Parathyroid adenoma (tissue), 2 donors: ENCODE measurements around the gene DGKG.

Experiments used
- H2AFZ ChIP-seq: fragments of 300-600 bp; sonication (generic); one replicate; pipeline ENCODE4 v1.7.0; 2017; ENCODE audit warnings: antibody characterized with exemption, mild to moderate bottlenecking
- H3K27ac ChIP-seq: fragments of 300-600 bp; sonication (generic); one replicate; pipeline ENCODE4 v1.7.0; 2017
- H3K27me3 ChIP-seq: fragments of 300-600 bp; sonication (generic); one replicate; pipeline ENCODE4 v1.7.0; 2017; ENCODE audit warnings: low read length; ENCODE audit not compliant: control insufficient read depth, insufficient read depth
- H3K36me3 ChIP-seq: fragments of 300-600 bp; sonication (generic); one replicate; pipeline ENCODE4 v1.7.0; 2017; ENCODE audit warnings: low read length; ENCODE audit not compliant: control insufficient read depth, insufficient read depth
- H3K4me1 ChIP-seq: fragments of 300-600 bp; sonication (generic); one replicate; pipeline ENCODE4 v1.7.0; 2017; ENCODE audit warnings: control low read depth
- H3K4me2 ChIP-seq: fragments of 300-600 bp; sonication (generic); one replicate; pipeline ENCODE4 v1.7.0; 2017; ENCODE audit warnings: low read length
- H3K4me3 ChIP-seq: fragments of 300-600 bp; sonication (generic); one replicate; pipeline ENCODE4 v1.7.0; 2017; ENCODE audit warnings: low read depth, low read length
- H3K79me2 ChIP-seq: fragments of 300-600 bp; sonication (generic); one replicate; pipeline ENCODE4 v1.7.0; 2017; ENCODE audit warnings: control low read depth
- H3K9ac ChIP-seq: fragments of 300-600 bp; sonication (generic); one replicate; pipeline ENCODE4 v1.7.0; 2017; ENCODE audit warnings: mild to moderate bottlenecking
- H3K9me3 ChIP-seq: fragments of 300-600 bp; sonication (generic); one replicate; pipeline ENCODE4 v1.7.0; 2017; ENCODE audit warnings: low read length; ENCODE audit not compliant: control insufficient read depth
- CTCF ChIP-seq: fragments of 300-600 bp; sonication (generic); IDR thresholded peaks from one replicate; pipeline ENCODE4 v1.7.0; 2017; ENCODE audit warnings: antibody characterized with exemption, mild to moderate bottlenecking
- donor health status: primary hyperparathyroidism.

Gene DGKG

GRCh38 chr3:186176373-186176990 lies 185.6 kb downstream of the DGKG start:
- Histone ChIP-seq H3K36me3 (no peaks in the 10 kb centered on the region), H3K27me3 (no peaks in the 10 kb centered on the region), H2AFZ (no peak overlapping the region), H3K9ac (no peak overlapping the region), H3K9me3 (no peaks in the 10 kb centered on the region), H3K79me2 (no peaks in the 10 kb centered on the region), H3K27ac (no peak overlapping the region), H3K4me2 (no peak overlapping the region), H3K4me1 (no peaks in the 10 kb centered on the region), H3K4me3 (no peak overlapping the region)
- TF ChIP-seq CTCF: no peak

- no peaks in the 10 kb centered on the region for H3K27me3 ChIP-seq
- H2AFZ ChIP-seq: no peak overlapping the region
- no peaks in the 10 kb centered on the region for H3K79me2 ChIP-seq
- no peaks in the 10 kb centered on the region for H3K4me1 ChIP-seq
- no peak overlapping the region for H3K4me3 ChIP-seq
- H3K9ac ChIP-seq: no peak overlapping the region
- H3K27ac ChIP-seq: no peak overlapping the region
- H3K36me3 ChIP-seq: no peaks in the 10 kb centered on the region
- no peak overlapping the region for H3K4me2 ChIP-seq
- H3K9me3 ChIP-seq: no peaks in the 10 kb centered on the region
- TF ChIP-seq CTCF: no peak
Measured at GRCh38 chr3:186173224-186173815, 188.7 kb downstream of the DGKG start.

GRCh38 chr3:186172353-186172752 lies 189.7 kb downstream of the DGKG start:
- H2AFZ ChIP-seq: no peak overlapping the region

GRCh38 chr3:186171521-186171920 lies 190.5 kb downstream of the DGKG start:
- H3K36me3 ChIP-seq: no peaks in the 10 kb centered on the region
- H3K9me3 ChIP-seq: no peaks in the 10 kb centered on the region
- no peak overlapping the region for H2AFZ ChIP-seq
- H3K4me1 ChIP-seq: no peaks in the 10 kb centered on the region
- no peaks in the 10 kb centered on the region for H3K79me2 ChIP-seq
- TF ChIP-seq CTCF: no peak
- H3K4me2 ChIP-seq: no peak overlapping the region
- no peaks in the 10 kb centered on the region for H3K27me3 ChIP-seq
- H3K9ac ChIP-seq: no peak overlapping the region
- no peak overlapping the region for H3K4me3 ChIP-seq
- no peak overlapping the region for H3K27ac ChIP-seq

More at GRCh38 chr3:186172353-186172752, 189.7 kb downstream of the DGKG start:
- no peak for TF ChIP-seq CTCF
- H3K9me3 ChIP-seq: no peaks in the 10 kb centered on the region
- H3K4me2 ChIP-seq: no peak overlapping the region
- H3K9ac ChIP-seq: no peak overlapping the region
- H3K4me1 ChIP-seq: no peaks in the 10 kb centered on the region
- no peaks in the 10 kb centered on the region for H3K27me3 ChIP-seq
- H3K79me2 ChIP-seq: no peaks in the 10 kb centered on the region
- no peaks in the 10 kb centered on the region for H3K36me3 ChIP-seq
- H3K4me3 ChIP-seq: no peak overlapping the region
- no peak overlapping the region for H3K27ac ChIP-seq

GRCh38 chr3:186170516-186170915 lies 191.5 kb downstream of the DGKG start:
- Histone ChIP-seq H3K4me3 (no peak overlapping the region), H3K36me3 (no peaks in the 10 kb centered on the region), H3K9ac (no peak overlapping the region), H3K27me3 (no peaks in the 10 kb centered on the region), H3K9me3 (no peaks in the 10 kb centered on the region), H3K79me2 (no peaks in the 10 kb centered on the region), H3K27ac (no peak overlapping the region), H2AFZ (no peak overlapping the region), H3K4me1 (no peaks in the 10 kb centered on the region), H3K4me2 (no peak overlapping the region)
- no peak for TF ChIP-seq CTCF
